Cardiac muscle cell (in vitro differentiated cells and primary cell): Measurements from ENCODE around the gene TMEM135. TPM values are rescaled to one million over a fixed set of nuclear protein-coding genes. Genes with fewer than 3 reads are reported as not detected.

Experiments used
- DNase-seq, 2 donors: peaks; one replicate each; pipeline versions ENCODE4 v3.0.0 to v3.0.0-alpha.2; 2010 to 2017; ENCODE audit warnings: low read depth in 1 of 2, low spot score in 1 of 2
- H3K27ac ChIP-seq: fragments of 200-600 bp; sonication (generic); 2 replicates; pipeline ENCODE4 v1.5.1; 2016
- H3K27me3 ChIP-seq: fragments of 200-600 bp; sonication (generic); 2 replicates; pipeline ENCODE4 v1.6.0; 2016; ENCODE audit warnings: control low read depth
- H3K36me3 ChIP-seq: fragments of 200-600 bp; sonication (generic); 2 replicates; pipeline ENCODE4 v1.5.1; 2016; ENCODE audit warnings: control low read depth
- H3K4me1 ChIP-seq: fragments of 200-600 bp; sonication (generic); 2 replicates; pipeline ENCODE4 v1.8.1; 2017; ENCODE audit warnings: low read depth, mild to moderate bottlenecking, mixed run types
- H3K4me3 ChIP-seq: fragments of 200-600 bp; sonication (generic); 2 replicates; pipeline ENCODE4 v1.5.1; 2016; ENCODE audit warnings: mild to moderate bottlenecking
- H3K9me3 ChIP-seq: fragments of 200-600 bp; sonication (generic); 2 replicates; pipeline ENCODE4 v1.5.1; 2017; ENCODE audit warnings: low read depth, mild to moderate bottlenecking, control low read depth
- CTCF ChIP-seq: IDR thresholded peaks from 2 replicates; pipeline ENCODE4 v1.5.1; 2012; ENCODE audit warnings: low read depth, mild to moderate bottlenecking, low read length
- polyA plus RNA-seq: library from polyadenylated mRNA; unstranded; fragments of >200 nt; fragmentation: Nextera tagmentation; extraction: Ambion mirVana; gene quantifications from 2 replicates; pipeline ENCODE4 v1.2.1, GENCODE V29; 2016
- total RNA-seq: library from RNA; depleted of rRNA; stranded (reverse); fragments of >200 nt; gene quantifications from 2 replicates; pipeline ENCODE4 v1.2.3, GENCODE V29; 2016

The TMEM135 gene
- total and polyA plus RNA-seq, 2 experiments from 2014 or later, result 25.2 to 28.8 TPM

DNA sequence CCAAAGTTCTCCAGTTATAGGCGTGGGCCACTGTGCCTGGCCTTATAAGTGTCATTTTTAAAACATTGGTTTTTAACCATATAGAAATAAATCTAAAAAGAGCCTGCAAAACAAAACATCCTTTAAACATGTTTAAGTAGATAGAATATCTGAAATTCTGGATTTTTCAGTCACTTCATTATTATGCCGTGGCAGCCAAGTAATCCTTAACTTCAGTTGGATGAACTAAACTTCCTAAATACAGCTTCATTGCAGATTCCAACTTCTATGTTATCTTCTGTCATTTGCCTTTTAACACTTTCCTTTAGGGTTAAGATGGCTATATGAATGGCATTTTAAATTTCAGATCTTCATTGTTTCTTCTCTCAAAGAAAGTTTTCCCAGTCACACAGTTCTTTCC is 291.4 kb downstream of the TMEM135 start:
- no peak for DNase-seq
- H3K27me3 ChIP-seq, result no peaks in the 10 kb centered on the region
- no peaks in the 10 kb centered on the region for H3K36me3 ChIP-seq
- H3K27ac ChIP-seq, result no peak overlapping the region
- TF ChIP-seq CTCF, result no peak
- peaks cover 4% of the 10 kb centered on the region for H3K4me1 ChIP-seq
- H3K9me3 ChIP-seq, result no peaks in the 10 kb centered on the region
- H3K4me3 ChIP-seq, result no peak overlapping the region

DNA sequence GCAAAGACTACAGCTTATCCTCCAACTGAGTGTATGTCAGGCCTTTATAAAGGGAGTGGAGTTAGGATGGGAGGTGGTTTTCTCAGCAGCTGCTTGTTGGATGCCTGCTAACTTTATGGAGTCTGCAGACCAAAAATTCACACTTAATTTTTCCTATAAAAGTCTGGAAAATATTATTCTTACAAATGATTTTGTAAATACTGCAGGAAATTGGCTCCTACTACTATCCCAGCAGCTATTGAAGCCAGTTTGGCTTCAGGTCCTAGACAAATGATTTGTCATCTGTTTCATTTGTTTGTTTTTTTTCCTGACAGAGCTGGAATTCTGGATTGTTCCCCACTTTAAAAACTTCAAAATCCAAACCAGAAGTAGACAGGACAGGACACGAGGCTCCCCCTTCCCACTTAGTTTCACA is 292.5 kb downstream of the TMEM135 start:
- DNase-seq, result no peak
- Histone ChIP-seq H3K36me3 (no peaks in the 10 kb centered on the region), H3K4me3 (no peak overlapping the region), H3K4me1 (peaks cover under 1% of the 10 kb centered on the region), H3K9me3 (no peaks in the 10 kb centered on the region), H3K27me3 (no peaks in the 10 kb centered on the region), H3K27ac (no peak overlapping the region)
- TF ChIP-seq CTCF, result no peak

- H3K27me3 ChIP-seq, result no peaks in the 10 kb centered on the region
- H3K9me3 ChIP-seq, result no peaks in the 10 kb centered on the region
- no peak overlapping the region for H3K27ac ChIP-seq
- no peaks in the 10 kb centered on the region for H3K36me3 ChIP-seq
- H3K4me1 ChIP-seq, result no peaks in the 10 kb centered on the region
- H3K4me3 ChIP-seq, result no peak overlapping the region
- no peak for TF ChIP-seq CTCF
- no peak for DNase-seq
Observed at GRCh38 chr11:87331273-87331672, 293.5 kb downstream of the TMEM135 start.

GRCh38 chr11:87338046-87338639 is 300.4 kb downstream of the TMEM135 start:
- no peak overlapping the region for H3K4me3 ChIP-seq

GRCh38 chr11:87339416-87339815 is 301.7 kb downstream of the TMEM135 start:
- Histone ChIP-seq H3K27ac (no peak overlapping the region), H3K4me3 (no peak overlapping the region), H3K36me3 (no peaks in the 10 kb centered on the region), H3K4me1 (no peaks in the 10 kb centered on the region), H3K27me3 (no peaks in the 10 kb centered on the region), H3K9me3 (no peaks in the 10 kb centered on the region)
- no peak for DNase-seq
- TF ChIP-seq CTCF, result no peak

More at GRCh38 chr11:87338046-87338639, 300.4 kb downstream of the TMEM135 start:
- Histone ChIP-seq H3K36me3 (no peaks in the 10 kb centered on the region), H3K27me3 (no peaks in the 10 kb centered on the region), H3K9me3 (no peaks in the 10 kb centered on the region), H3K27ac (no peak overlapping the region), H3K4me1 (no peaks in the 10 kb centered on the region)
- no peak for DNase-seq
- no peak for TF ChIP-seq CTCF

DNA sequence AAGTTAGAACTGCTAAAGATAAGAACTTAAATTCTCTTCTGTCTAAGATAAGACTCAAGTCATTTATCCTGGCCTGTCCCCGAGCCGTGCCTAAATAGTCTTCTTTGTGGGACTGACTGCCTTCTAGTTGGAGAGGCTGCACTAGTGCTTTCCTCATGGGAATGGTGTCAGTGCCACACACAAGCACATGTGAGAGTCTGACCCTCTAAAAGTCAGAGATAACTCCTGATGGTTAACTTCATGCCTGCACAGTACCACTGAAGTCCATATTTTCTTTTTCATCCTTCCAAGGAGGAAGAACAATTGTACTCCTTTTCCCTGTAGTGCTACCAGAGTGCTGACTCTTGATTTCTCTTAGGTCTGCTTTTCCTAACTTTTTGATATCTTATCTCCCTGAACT is 309.7 kb downstream of the TMEM135 start:
- peaks cover 26% of the 10 kb centered on the region for H3K4me1 ChIP-seq
- no peaks in the 10 kb centered on the region for H3K9me3 ChIP-seq
- no peak for TF ChIP-seq CTCF
- no peaks in the 10 kb centered on the region for H3K27me3 ChIP-seq
- H3K4me3 ChIP-seq, result no peak overlapping the region
- H3K27ac ChIP-seq, result peak overlapping the region; percentile 81
- H3K36me3 ChIP-seq, result no peaks in the 10 kb centered on the region
- peak in 1 of 2 donors; percentile 64 for DNase-seq
